NCI-H2107 treated with DMSO at 0.1 percent for 48 hours (cell line): ENCODE results near the gene PCDHA1.
"Not testable (repeated sequence)": the region's sequence is repeated elsewhere in the genome, so short reads cannot be mapped to it uniquely, and the experiment has no call there.

ENCODE experiments used
- DNase-seq: peaks from one replicate; lab custom pipeline; 2025; ENCODE audit not compliant: unreplicated experiment; lab: John Stamatoyannopoulos, UW

Gene PCDHA1

GRCh38 chr5:140849831-140850634 is 64.1 kb downstream of the PCDHA1 start:
- not testable (repeated sequence) for DNase-seq

DNA sequence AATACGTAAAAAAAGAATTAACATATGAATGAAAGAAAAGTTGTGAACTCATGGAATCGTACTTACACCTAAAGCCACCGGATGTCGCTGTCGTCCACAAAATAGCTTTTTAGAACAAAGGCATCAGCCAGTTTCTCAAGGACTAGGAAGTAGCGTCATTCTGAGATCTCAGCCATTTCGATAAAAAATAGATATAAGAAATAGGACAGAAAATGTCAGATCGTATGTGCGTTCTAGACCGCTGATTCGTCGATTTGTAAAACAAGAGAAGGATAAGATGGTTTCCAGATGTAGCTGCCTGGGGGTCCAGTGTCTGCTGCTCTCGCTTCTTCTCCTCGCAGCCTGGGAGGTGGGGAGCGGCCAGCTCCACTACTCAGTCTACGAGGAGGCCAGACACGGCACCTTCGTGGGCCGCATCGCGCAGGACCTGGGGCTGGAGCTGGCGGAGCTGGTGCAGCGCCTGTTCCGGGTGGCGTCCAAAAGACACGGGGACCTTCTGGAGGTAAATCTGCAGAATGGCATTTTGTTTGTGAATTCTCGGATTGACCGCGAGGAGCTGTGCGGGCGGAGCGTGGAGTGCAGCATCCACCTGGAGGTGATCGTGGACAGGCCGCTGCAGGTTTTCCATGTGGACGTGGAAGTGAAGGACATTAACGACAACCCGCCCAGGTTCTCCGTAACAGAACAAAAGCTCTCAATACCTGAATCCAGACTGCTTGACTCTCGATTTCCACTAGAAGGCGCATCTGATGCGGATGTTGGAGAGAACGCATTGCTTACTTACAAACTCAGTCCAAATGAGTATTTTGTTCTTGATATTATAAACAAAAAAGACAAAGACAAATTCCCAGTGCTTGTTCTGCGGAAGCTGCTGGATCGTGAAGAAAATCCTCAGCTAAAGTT is 70.1 kb downstream of the PCDHA1 start, which contains the start of gene PCDHA10:
Gene PCDHA10 (plus strand): TSS at position 126 of the 903 bp plus-strand sequence. CDS start 152 bp downstream, at position 278.
- DNase-seq: no peak

DNA sequence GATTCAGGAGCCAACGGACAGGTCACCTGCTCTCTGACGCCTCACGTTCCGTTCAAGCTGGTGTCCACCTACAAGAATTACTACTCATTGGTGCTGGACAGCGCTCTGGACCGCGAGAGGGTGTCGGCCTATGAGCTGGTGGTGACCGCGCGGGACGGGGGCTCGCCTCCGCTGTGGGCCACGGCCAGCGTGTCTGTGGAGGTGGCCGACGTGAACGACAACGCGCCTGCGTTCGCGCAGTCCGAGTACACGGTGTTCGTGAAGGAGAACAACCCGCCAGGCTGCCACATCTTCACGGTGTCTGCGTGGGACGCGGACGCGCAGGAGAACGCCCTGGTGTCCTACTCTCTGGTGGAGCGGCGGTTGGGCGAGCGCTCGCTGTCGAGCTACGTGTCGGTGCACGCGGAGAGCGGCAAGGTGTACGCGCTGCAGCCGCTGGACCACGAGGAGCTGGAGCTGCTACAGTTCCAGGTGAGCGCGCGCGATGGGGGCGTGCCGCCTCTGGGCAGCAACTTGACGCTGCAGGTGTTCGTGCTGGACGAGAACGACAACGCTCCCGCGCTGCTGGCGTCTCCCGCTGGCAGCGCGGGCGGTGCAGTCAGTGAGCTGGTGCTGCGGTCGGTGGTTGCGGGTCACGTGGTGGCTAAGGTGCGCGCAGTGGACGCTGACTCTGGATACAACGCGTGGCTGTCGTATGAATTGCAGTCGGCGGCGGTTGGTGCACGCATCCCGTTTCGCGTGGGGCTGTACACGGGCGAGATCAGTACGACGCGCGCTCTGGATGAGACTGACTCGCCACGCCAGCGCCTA is 71.4 kb downstream of the PCDHA1 start:
- no peak for DNase-seq

DNA sequence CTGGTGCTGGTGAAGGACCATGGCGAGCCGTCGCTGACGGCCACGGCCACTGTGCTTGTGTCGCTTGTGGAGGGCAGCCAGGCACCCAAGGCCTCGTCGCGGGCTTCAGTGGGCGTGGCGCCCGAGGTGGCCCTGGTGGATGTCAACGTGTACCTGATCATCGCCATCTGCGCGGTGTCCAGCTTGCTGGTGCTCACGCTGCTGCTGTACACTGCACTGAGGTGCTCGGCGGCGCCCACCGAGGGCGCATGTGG is 72.0 kb downstream of the PCDHA1 start:
- no peak for DNase-seq

DNA sequence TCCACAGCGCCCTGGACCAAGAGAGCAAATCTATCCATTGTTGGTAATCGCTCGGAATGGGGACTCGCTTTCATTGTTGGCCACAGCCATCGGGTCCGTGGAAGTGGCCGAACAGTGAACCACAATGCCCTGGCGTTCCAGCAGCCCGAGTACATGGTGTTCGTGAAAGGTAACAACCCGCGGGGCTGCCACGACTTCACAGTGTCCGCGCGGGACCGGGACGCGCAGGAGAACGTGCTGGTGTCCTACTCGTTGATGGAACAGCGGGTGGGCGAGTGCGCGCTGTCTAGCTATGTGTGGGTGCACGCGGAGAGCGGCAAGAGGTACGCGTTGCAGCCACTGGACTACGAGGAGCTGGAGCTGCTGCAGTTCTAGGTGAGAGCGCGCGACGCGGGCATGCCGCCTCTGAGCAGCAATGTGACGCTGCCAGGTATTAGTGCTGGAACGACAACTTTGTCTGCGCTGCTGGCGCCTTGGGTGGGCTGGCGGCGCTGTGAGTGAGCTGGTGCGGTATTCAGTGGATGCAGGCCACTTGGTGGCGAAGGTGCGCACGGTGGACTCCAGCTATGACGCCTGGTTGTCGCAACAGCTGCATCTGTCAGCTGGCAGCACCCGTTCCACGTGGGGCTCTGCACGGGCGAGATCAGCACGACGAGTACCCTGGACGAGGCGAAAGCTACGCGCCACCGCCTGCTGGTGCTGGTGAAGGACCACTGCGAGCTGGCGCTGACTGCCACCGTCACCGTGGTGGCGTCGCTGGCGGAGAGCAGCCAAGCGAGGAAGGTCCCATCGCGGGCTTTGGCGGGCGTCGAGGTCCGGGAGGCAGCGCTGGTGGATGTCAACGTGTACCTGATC is 76.7 kb downstream of the PCDHA1 start:
- no peak for DNase-seq

DNA sequence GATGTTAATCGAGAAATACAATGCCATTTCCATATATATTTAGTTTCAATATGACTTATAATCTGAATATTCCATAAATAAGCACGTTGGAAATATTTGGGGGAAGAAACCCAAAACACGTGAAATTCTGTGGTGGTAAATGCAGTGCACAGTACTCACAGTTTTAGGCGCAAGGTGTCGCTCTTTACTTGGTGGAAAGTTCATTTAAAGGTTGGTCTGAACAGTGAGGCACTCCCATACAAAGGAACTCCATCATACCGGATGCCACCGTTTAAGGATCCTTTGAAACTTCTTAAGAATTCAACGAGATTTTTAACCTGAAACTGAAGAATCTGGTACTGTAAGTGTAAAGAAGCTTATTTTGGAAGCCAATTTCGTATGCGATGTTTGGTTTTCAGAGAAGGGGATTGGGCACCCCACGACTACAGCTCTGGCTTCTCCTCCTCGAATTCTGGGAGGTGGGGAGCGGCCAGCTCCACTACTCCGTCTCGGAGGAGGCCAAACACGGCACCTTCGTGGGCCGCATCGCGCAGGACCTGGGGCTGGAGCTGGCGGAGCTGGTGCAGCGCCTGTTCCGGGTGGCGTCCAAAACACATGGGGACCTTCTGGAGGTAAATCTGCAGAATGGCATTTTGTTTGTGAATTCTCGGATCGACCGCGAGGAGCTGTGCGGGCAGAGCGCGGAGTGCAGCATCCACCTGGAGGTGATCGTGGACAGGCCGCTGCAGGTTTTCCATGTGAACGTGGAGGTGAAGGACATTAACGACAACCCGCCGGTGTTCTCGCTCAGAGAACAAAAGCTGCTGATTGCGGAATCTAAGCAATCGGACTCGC is 83.0 kb downstream of the PCDHA1 start, which contains the start of gene PCDHA11:
Gene PCDHA11 (plus strand): TSS at position 237 of the 834 bp plus-strand sequence. CDS start 147 bp downstream, at position 384.
- DNase-seq: peak; percentile 78

- DNase-seq: peak; percentile 61
Measured at GRCh38 chr5:140869555-140869886, 83.6 kb downstream of the PCDHA1 start.

DNA sequence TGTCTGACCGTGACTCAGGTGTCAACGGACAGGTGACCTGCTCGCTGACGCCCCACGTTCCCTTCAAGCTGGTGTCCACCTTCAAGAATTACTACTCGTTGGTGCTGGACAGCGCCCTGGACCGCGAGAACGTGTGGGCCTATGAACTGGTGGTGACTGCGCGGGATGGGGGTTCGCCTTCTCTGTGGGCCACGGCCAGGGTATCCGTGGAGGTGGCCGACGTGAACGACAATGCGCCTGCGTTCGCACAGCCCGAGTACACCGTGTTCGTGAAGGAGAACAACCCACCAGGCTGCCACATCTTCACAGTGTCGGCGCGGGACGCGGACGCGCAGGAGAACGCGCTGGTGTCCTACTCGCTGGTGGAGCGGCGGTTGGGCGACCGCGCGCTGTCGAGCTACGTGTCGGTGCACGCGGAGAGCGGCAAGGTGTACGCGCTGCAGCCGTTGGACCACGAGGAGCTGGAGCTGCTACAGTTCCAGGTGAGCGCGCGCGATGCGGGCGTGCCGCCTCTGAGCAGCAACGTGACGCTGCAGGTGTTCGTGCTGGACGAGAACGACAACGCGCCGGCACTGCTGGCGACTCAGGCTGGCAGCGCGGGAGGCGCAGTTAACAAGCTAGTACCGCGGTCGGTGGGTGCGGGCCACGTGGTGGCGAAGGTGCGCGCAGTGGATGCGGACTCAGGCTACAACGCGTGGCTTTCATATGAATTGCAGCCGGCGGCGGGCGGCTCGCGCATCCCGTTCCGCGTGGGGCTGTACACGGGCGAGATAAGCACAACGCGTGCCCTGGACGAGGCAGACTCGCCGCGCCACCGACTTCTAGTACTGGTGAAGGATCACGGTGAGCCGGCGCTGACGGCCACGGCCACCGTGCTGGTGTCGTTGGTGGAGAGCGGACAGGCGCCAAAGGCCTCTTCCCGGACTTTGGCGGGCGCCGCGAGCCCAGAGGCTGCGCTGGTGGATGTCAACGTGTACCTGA is 84.6 kb downstream of the PCDHA1 start:
- DNase-seq: no peak

GRCh38 chr5:140875085-140876065 is 89.4 kb downstream of the PCDHA1 start, which contains the start of gene PCDHA12:
PCDHA12 (plus strand) TSS chr5:140875308; CDS start chr5:140875473, 165 bp downstream.
- no peak for DNase-seq

- not testable (repeated sequence) for DNase-seq
Measured at GRCh38 chr5:140876541-140877261, 90.8 kb downstream of the PCDHA1 start.

DNA sequence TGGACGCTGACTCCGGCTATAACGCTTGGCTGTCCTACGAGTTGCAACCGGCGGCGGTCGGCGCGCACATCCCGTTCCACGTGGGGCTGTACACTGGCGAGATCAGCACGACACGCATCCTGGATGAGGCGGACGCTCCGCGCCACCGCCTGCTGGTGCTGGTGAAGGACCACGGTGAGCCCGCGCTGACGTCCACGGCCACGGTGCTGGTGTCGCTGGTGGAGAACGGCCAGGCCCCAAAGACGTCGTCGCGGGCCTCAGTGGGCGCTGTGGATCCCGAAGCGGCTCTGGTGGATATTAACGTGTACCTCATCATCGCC is 91.3 kb downstream of the PCDHA1 start:
- DNase-seq: no peak

- DNase-seq: no peak
Measured at GRCh38 chr5:140881889-140882590, 96.1 kb downstream of the PCDHA1 start, which contains the start of gene PCDHA13. PCDHA13 (plus strand) TSS chr5:140882124; CDS start chr5:140882269, 145 bp downstream.

DNA sequence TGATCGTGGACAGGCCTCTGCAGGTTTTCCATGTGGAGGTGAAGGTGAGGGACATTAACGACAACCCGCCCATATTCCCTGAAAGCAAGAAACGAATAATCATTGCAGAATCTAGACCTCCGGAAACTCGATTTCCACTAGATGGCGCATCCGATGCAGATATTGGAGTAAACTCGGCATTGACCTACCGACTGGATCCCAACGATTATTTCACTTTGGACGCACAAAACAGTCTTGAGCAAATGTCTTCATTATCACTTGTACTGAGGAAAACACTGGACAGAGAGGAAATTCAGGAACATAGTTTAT is 96.6 kb downstream of the PCDHA1 start:
- DNase-seq: no peak

GRCh38 chr5:140883373-140883772 is 97.4 kb downstream of the PCDHA1 start:
- no peak for DNase-seq

GRCh38 chr5:140883927-140884697 is 98.2 kb downstream of the PCDHA1 start:
- no peak for DNase-seq
